COR-L47 (cell line): ENCODE results near the gene ESYT2.

Experiments used
- DNase-seq: peaks from one replicate; lab custom pipeline; 2025; lab: John Stamatoyannopoulos, UW

ESYT2 gene

DNA sequence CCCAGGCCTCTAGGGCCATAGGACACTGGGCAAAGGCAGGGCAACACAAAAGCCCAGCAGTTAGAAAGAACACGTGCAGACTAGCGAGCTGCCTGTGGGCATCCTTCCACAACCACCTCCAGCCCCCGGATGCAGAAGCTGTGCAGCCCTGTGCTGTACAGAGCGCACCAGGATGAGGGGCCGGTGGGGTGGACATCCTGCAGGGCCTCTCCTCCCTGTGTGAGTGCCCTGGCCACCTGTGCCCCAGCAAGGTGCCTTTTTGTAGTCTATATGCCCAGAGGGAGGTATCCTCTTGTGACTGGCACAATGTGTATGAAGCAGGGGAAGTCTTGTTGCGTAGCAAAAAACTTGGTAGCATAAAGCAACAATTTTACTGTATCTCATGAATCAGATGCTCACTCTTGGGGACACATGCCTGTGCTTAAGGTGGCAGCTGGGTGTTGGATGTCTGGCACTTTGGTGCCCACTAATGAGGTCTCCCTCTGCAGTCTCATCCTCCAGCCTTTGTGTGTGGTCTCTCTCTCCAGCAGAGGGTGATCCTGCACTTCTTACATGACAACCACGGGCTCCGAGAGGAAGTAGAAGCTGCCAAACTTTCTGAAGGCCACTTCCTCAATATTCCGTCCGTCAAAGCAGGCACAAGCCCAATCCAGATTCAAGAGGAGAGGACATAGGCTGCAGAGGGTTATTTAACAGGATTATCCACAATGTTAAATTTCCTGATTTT lies 133.4 kb downstream of the ESYT2 start:
- DNase-seq, result peak; percentile 33

DNA sequence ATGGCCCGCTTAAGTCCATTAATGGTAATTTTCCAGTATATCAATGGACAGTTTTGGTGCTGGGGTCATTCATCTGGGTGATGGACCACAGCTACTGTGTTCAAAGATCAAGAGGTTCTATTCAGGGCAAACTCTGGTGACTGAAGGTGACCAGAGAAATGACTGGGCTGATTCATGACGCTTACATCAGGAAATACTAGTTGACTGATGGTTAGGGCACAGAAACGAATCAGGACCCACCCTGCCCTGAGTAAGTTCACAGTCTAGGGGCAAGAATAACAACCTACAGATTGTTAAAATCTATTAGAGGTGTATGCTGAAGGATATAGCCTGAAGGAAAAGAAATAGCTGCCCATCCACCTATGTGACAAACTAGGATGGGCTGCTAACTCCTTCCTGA lies 134.3 kb downstream of the ESYT2 start:
- DNase-seq, result no peak

DNA sequence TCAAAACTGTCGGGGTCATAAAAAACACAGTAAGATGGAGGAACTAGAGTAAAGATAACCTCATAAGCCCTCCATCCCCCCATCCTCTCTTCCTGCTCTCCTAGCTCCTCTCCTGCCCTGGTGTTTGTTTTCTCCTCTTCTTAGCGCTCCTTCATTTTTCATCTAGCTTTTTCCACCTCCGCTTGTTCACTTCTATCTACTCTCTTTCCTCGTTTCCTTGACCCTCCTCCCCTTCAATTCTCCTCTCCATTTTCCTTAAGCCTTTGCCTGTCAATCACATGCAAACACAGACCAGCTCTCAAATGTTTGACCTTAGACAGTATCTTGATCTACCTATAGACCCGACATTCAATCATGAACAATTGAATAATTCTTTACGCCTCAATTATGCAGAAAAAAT lies 134.7 kb downstream of the ESYT2 start:
- DNase-seq, result no peak

DNA sequence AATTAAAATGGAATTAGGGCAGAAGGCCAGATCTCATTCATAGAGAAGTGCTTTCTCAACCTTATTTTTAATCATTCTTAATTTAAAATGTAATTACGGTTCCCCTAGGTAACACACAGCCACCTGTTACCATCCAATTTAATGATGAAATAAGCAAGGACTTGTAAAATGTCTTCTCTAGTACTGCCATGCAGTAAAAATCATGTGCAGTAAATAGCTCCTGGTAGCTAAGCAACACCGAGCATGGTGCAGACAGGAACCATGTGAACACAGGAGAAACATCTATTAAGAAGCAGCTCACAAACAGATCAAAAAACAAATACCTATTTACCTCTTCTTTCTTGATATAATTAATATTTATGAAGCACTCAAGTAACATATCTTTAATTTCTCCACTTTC lies 139.8 kb downstream of the ESYT2 start:
- DNase-seq, result no peak

DNA sequence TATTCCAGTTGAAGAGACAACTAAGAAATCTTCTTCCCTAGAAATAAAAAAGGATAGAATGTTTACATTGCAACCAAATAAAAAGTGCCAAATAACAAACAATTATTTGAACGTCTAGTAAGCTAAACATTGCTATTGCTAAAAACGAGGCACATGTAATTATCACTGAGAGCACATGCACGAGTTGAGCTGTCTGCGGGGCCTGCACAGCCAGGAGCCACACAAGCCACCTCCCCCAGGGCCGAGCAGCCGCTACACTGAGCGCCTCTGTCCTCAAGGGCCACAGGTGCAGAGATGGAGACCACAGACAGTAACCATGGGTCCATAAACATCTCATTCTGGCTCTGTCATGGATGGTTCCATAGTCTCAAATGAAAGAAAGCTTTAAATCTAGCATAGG lies 141.9 kb downstream of the ESYT2 start:
- no peak for DNase-seq

DNA sequence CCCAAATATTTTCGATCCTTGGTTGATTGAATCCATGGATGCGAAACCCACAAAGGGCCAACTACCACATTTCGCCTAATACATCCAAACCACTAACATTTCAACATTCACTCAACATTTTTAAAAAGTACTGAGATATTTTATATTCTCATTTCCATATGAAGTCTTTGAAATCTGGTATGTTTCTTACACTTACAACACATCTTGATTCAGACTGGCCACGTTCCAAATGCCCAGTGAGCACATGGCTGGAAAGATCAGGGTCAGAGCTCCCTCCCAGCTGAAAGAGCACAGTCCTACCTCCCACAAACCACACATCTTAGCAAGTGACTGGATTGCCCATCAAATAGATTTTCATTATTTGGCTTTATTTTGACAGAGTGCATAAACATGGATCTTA lies 143.6 kb downstream of the ESYT2 start:
- no peak for DNase-seq

DNA sequence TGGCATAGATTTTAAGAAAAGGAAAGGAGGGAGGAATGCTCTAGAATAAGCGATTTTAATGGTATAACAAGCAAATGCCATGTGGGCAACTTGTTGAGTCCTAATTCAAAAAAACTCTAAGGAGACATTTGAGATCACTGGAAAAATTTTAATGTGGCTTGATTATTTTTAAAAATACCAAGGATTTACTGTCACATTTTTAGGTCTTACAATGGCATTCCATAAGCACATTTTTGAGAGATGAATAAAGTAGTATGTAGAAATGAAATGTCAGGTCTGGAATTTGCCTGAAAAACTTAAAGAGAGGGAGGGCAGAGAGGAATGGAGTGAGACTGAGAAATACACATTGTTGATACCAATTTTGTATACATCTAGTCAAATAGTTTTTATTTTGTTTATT lies 145.0 kb downstream of the ESYT2 start:
- no peak for DNase-seq

DNA sequence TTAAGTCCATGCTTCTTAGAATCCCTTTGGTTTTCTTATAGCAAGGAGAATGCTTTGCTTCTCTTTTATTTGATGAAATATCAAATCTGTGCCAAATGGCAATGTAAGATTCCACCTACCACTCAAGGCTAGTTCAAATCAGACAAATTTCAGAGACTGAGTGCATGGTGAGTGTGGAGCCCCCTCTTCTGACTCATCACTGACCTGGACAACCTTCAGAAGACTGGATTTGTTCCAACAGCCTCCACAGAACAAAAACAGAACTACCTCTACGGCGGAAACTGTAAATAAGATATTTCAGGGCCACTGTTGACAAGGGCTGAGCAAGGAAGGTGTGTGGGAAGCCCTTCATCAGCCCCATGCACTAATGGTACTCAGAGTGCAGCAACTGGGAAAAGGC lies 145.8 kb downstream of the ESYT2 start:
- no peak for DNase-seq

DNA sequence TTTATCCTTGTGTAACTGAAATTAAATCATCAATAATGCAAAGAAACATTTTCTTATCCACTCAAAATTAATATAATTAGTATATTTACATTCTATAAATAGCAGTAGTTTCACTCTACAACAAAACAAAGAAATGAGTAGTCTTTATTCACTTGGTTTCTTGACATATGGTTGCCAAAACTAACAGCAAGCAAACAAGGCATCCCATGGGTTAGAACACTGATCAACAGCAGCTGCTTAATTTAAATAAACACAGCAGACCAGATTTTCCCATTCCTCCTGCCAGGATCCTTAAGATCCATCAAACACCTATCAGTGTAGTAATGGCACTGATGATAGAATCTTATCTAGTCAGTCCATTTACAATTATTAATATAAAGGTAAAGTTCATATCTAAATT lies 146.9 kb downstream of the ESYT2 start:
- peak; percentile 15 for DNase-seq
